OCI-LY1 (cell line): ENCODE data around the gene INTS6.

Source experiments
- H2AFZ ChIP-seq: fragments of 200-600 bp; sonication (generic), shearing (Covaris generic); 2 replicates; pipeline ENCODE4 v1.6.0; 2014; ENCODE audit warnings: antibody characterized with exemption, mild to moderate bottlenecking, low read length
- H3F3A ChIP-seq: fragments of 200-600 bp; sonication (generic), shearing (Covaris generic); 2 replicates; pipeline ENCODE4 v1.6.0; 2014; ENCODE audit warnings: mild to moderate bottlenecking, antibody characterized with exemption, low read length, moderate library complexity; ENCODE audit not compliant: insufficient read depth
- H3K27ac ChIP-seq: fragments of 200-600 bp; sonication (generic); 2 replicates; pipeline ENCODE4 v1.5.1; 2014; ENCODE audit warnings: low read length, mixed run types, mild to moderate bottlenecking, low read depth; ENCODE audit not compliant: poor library complexity, severe bottlenecking
- H3K27me3 ChIP-seq: fragments of 200-600 bp; sonication (generic); 2 replicates; pipeline ENCODE4 v1.6.0; 2014; ENCODE audit warnings: antibody characterized with exemption, mild to moderate bottlenecking, low read length, moderate library complexity; ENCODE audit not compliant: insufficient read depth
- H3K36me3 ChIP-seq: fragments of 200-600 bp; sonication (generic); 2 replicates; pipeline ENCODE4 v1.6.1; 2014; ENCODE audit warnings: mild to moderate bottlenecking, antibody characterized with exemption, low read length, moderate library complexity, mixed read lengths; ENCODE audit not compliant: insufficient read depth
- H3K4me1 ChIP-seq: fragments of 200-600 bp; sonication (generic); 2 replicates; pipeline ENCODE4 v1.5.1; 2014; ENCODE audit warnings: mild to moderate bottlenecking, low read length, moderate library complexity; ENCODE audit not compliant: insufficient read depth, severe bottlenecking
- H3K4me2 ChIP-seq: fragments of 200-600 bp; sonication (generic), shearing (Covaris generic); 2 replicates; pipeline ENCODE4 v1.6.1; 2014; ENCODE audit warnings: low read length
- H3K4me3 ChIP-seq: fragments of 200-600 bp; sonication (generic); 2 replicates; pipeline ENCODE4 v1.5.1; 2014; ENCODE audit warnings: low read length, low read depth, mild to moderate bottlenecking, mixed read lengths; ENCODE audit not compliant: poor library complexity, severe bottlenecking
- H3K79me2 ChIP-seq: fragments of 200-600 bp; shearing (Covaris generic); 2 replicates; pipeline ENCODE4 v1.6.1; 2016; ENCODE audit warnings: mixed run types, low read length, mixed read lengths; ENCODE audit not compliant: insufficient read depth
- H3K9ac ChIP-seq: fragments of 200-600 bp; sonication (generic), shearing (Covaris generic); 2 replicates; pipeline ENCODE4 v1.6.1; 2014; ENCODE audit warnings: mild to moderate bottlenecking, low read length, mixed read lengths
- H3K9me2 ChIP-seq: fragments of 200-600 bp; sonication (generic), shearing (Covaris generic); 2 replicates; pipeline ENCODE4 v1.6.1; 2014; ENCODE audit warnings: low read depth, mild to moderate bottlenecking, low read length, mixed read lengths
- H3K9me3 ChIP-seq: fragments of 200-600 bp; shearing (Covaris generic); 2 replicates; pipeline ENCODE4 v1.6.1; 2014; ENCODE audit warnings: low read length, mixed read lengths
- H4K20me1 ChIP-seq: fragments of 200-600 bp; sonication (generic), shearing (Covaris generic); 2 replicates; pipeline ENCODE4 v1.6.0; 2016; ENCODE audit warnings: mild to moderate bottlenecking, low read length; ENCODE audit not compliant: insufficient read depth
- EZH2 ChIP-seq: fragments of 200-600 bp; sonication (generic), shearing (Covaris generic); IDR thresholded peaks from 2 replicates; pipeline ENCODE4 v1.8.0; 2017; ENCODE audit warnings: borderline replicate concordance, mixed run types, mild to moderate bottlenecking, antibody characterized with exemption, low read length, moderate library complexity, mixed read lengths
- TF ChIP-seq, protein P1 (sequence below): fragments of 200-600 bp; sonication (generic), shearing (Covaris generic); IDR thresholded peaks from 2 replicates; pipeline ENCODE4 v1.5.1; 2017; ENCODE audit warnings: mild to moderate bottlenecking, antibody characterized with exemption, low read length, moderate library complexity, mixed read lengths

The INTS6 gene

DNA sequence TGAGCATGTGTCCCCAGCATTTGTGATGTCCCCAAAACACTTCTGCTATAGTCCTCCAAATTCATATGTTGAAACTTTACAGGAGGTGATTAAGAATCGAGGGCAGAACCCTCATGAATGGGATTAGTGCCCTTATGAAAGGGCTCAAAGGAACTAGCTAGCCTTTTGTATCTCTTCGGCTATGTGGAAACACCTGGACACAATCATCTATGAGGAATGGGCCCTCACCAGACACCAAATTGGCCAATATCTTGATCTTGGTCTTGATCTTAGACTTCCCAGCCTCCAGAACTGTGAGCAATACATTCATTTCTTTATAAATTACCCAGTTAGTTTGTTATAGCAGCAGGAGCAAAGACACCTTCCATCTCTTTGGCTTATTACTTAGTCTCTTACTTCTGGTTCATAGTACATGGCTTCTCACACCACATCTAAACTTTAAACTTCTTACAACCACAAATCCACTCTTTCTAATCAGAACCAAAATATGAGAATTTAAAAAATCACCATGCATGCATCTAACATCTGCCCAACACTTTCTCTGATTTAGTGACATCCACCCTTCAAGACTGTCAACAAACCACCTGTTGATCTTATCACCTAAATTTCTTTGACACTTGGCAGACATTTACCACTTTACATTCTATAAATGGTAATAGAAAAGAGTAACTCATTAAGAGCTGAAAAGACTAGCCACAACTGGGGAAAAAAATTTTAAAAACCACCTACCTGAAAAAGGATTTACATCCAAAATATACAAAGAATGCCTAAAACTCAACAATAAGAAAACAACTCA, 120.1 kb downstream of the INTS6 start:
- Histone ChIP-seq H3K27me3 (no peaks in the 10 kb centered on the region), H3K9me3 (no peaks in the 10 kb centered on the region), H3K27ac (no peak overlapping the region), H3K79me2 (no peaks in the 10 kb centered on the region), H3K9ac (no peak overlapping the region), H4K20me1 (no peaks in the 10 kb centered on the region), H3K4me1 (no peaks in the 10 kb centered on the region), H2AFZ (no peak overlapping the region), H3K4me2 (no peak overlapping the region), H3F3A (no peaks in the 10 kb centered on the region), H3K9me2 (no peaks in the 10 kb centered on the region), H3K36me3 (no peaks in the 10 kb centered on the region), H3K4me3 (no peak overlapping the region)
- no peak for TF ChIP-seq EZH2
- TF ChIP-seq, protein P1, sequence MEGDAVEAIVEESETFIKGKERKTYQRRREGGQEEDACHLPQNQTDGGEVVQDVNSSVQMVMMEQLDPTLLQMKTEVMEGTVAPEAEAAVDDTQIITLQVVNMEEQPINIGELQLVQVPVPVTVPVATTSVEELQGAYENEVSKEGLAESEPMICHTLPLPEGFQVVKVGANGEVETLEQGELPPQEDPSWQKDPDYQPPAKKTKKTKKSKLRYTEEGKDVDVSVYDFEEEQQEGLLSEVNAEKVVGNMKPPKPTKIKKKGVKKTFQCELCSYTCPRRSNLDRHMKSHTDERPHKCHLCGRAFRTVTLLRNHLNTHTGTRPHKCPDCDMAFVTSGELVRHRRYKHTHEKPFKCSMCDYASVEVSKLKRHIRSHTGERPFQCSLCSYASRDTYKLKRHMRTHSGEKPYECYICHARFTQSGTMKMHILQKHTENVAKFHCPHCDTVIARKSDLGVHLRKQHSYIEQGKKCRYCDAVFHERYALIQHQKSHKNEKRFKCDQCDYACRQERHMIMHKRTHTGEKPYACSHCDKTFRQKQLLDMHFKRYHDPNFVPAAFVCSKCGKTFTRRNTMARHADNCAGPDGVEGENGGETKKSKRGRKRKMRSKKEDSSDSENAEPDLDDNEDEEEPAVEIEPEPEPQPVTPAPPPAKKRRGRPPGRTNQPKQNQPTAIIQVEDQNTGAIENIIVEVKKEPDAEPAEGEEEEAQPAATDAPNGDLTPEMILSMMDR = no peak

DNA sequence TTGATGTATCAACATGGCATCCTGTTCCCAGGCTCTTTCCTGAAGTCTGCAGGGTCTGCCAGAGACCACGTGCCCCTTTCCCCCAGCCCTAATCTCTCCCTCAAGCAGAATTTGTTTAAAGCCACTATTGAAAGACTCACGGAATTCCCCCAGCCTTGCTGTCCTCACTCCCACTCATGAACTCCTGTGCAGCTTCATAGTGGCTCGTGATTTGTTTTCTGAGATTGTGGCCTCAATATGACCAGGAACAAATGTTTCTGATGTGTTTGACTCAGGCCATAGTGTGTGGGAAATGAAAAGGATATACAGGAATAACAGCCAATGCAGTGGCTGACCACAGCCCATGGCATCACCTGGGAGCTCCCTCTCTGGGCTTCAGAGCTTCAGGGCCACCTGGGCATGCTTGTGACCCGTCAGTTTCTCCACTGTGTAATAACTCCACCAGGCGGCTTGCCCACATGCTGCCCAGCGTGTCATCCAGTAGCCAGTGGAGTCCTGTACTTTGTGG, 121.4 kb downstream of the INTS6 start:
- Histone ChIP-seq H4K20me1 (no peaks in the 10 kb centered on the region), H2AFZ (no peak overlapping the region), H3K4me3 (no peak overlapping the region), H3K9me2 (no peaks in the 10 kb centered on the region), H3K79me2 (no peaks in the 10 kb centered on the region), H3K9me3 (no peaks in the 10 kb centered on the region), H3K4me2 (no peak overlapping the region), H3K4me1 (no peaks in the 10 kb centered on the region), H3K27ac (no peak overlapping the region), H3K9ac (no peak overlapping the region), H3K27me3 (no peaks in the 10 kb centered on the region), H3K36me3 (no peaks in the 10 kb centered on the region), H3F3A (no peaks in the 10 kb centered on the region)
- TF ChIP-seq, protein P1 = no peak
- no peak for TF ChIP-seq EZH2

DNA sequence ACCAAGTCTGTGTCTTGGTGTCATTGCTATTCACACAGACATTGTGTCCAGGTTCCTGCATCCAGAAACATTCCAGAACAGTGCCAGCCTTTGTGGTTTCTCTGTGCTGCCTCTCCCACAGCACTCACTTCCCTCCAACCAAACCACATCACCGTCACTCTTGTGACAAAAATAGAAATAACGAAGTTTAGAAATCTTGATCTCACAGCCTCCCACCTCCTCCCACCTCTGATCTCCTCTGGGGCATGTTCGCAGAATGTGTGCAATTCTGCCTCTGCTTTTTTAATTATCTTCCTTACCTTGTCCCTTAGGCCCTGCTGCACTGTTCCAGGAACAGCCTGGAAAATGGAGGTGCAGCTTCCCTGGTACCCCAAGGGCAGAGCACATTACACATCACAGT, 122.0 kb downstream of the INTS6 start:
- Histone ChIP-seq H3K9me3 (no peaks in the 10 kb centered on the region), H3K79me2 (no peaks in the 10 kb centered on the region), H3K36me3 (no peaks in the 10 kb centered on the region), H3K27ac (no peak overlapping the region), H3K4me1 (no peaks in the 10 kb centered on the region), H3K27me3 (no peaks in the 10 kb centered on the region), H3K9me2 (no peaks in the 10 kb centered on the region), H3K9ac (no peak overlapping the region), H4K20me1 (no peaks in the 10 kb centered on the region), H3K4me2 (no peak overlapping the region), H3K4me3 (no peak overlapping the region), H3F3A (no peaks in the 10 kb centered on the region), H2AFZ (no peak overlapping the region)
- no peak for TF ChIP-seq EZH2
- TF ChIP-seq, protein P1 = no peak
